ENCODE results near the gene TRIM8.
A peak's percentile ranks its signal among the peaks of the same experiment; 100 is the strongest.

The TRIM8 gene

GRCh38 chr10:102615361-102615760 lies 28.9 kb upstream of the TRIM8 start:
- H4K8ac ChIP-seq (ENCODE audit: low read length): peak overlapping the region; percentile 67
- H3K4ac ChIP-seq (ENCODE audit: low read depth in 1 of 2, low read length in 2 of 2): peak overlapping the region; percentile 60 to 73
- peak overlapping the region in 1 of 2 experiments; percentile 79 for H3K23ac ChIP-seq (ENCODE audit: low read length in 2 of 2)
- H3K9me3 ChIP-seq (ENCODE audit: control insufficient read depth, low read length): no peaks in the 10 kb centered on the region
- peak overlapping the region; percentile 86 for H4K91ac ChIP-seq (ENCODE audit: low read length)
- peak overlapping the region in 1 of 2 experiments; percentile 93 for H3K14ac ChIP-seq (ENCODE audit: low read length in 2 of 2)
- H3K4me3 ChIP-seq (ENCODE audit: insufficient read depth in 1 of 2, low read depth in 1 of 2, low read length in 2 of 2): no peak overlapping the region
- peak overlapping the region; percentile 89 for H2BK120ac ChIP-seq (ENCODE audit: low read depth, low read length)
- peak overlapping the region; percentile 58 to 73 for H3K18ac ChIP-seq (ENCODE audit: low read depth in 1 of 2, low read length in 2 of 2)
- H3K36me3 ChIP-seq (ENCODE audit: control insufficient read depth in 1 of 2, insufficient read depth in 2 of 2, low read depth in 1 of 2, low read length in 2 of 2): peaks cover 46 to 70% of the 10 kb centered on the region in 2 experiments
- H3K79me1 ChIP-seq (replicated peaks; ENCODE audit: low read length, poor library complexity, severe bottlenecking): peaks cover 9% of the 10 kb centered on the region
- H2AK5ac ChIP-seq (ENCODE audit: low read length, severe bottlenecking): no peak overlapping the region
- no peak overlapping the region for H3K4me2 ChIP-seq (ENCODE audit: low read length, poor library complexity, severe bottlenecking)
- no peak overlapping the region for H2BK5ac ChIP-seq (ENCODE audit: low read depth, low read length, poor library complexity, severe bottlenecking)
- H3K9ac ChIP-seq (ENCODE audit: low read length): no peak overlapping the region
- DNase-seq: no peak
- no peaks in the 10 kb centered on the region for H3K27me3 ChIP-seq (ENCODE audit: control insufficient read depth in 1 of 2, insufficient read depth in 1 of 2, low read length in 2 of 2)
- 82% methylated on average over 6 of the region's 7 CpGs for WGBS
- H3K27ac ChIP-seq (ENCODE audit: low read length, poor library complexity, severe bottlenecking): no peak overlapping the region
- H2BK15ac ChIP-seq (ENCODE audit: low read depth, poor library complexity, severe bottlenecking): peak overlapping the region; percentile 12
- peak overlapping the region; percentile 38 to 84 for H2BK12ac ChIP-seq (ENCODE audit: low read length in 2 of 2)
- H2AFZ ChIP-seq (ENCODE audit: low read depth, low read length): no peak overlapping the region
- peaks cover 28% of the 10 kb centered on the region for H3K4me1 ChIP-seq (ENCODE audit: control insufficient read depth, insufficient read depth, low read depth, low read length)

GRCh38 chr10:102616066-102616770 lies 28.1 kb upstream of the TRIM8 start:
- Histone ChIP-seq H3K18ac (ENCODE audit: low read depth in 1 of 2, low read length in 2 of 2) (peak overlapping the region; percentile 24 to 64), H3K4me3 (ENCODE audit: insufficient read depth in 1 of 2, low read depth in 1 of 2, low read length in 2 of 2) (no peak overlapping the region), H4K8ac (ENCODE audit: low read length) (peak overlapping the region; percentile 84), H3K14ac (ENCODE audit: low read length in 2 of 2) (no peak overlapping the region), H3K9ac (ENCODE audit: low read length) (peak overlapping the region; percentile 19), H2BK5ac (ENCODE audit: low read depth, low read length, poor library complexity, severe bottlenecking) (no peak overlapping the region), H3K79me1 (replicated peaks; ENCODE audit: low read length, poor library complexity, severe bottlenecking) (peaks cover 9% of the 10 kb centered on the region), H3K4me2 (ENCODE audit: low read length, poor library complexity, severe bottlenecking) (no peak overlapping the region), H4K91ac (ENCODE audit: low read length) (peak overlapping the region; percentile 41), H3K4me1 (ENCODE audit: control insufficient read depth, insufficient read depth, low read depth, low read length) (peaks cover 27% of the 10 kb centered on the region), H3K9me3 (ENCODE audit: control insufficient read depth, low read length) (no peaks in the 10 kb centered on the region), H3K27ac (ENCODE audit: low read length, poor library complexity, severe bottlenecking) (no peak overlapping the region), H2AFZ (ENCODE audit: low read depth, low read length) (no peak overlapping the region), H3K23ac (ENCODE audit: low read length in 2 of 2) (peak overlapping the region in 1 of 2 experiments; percentile 57), H2AK5ac (ENCODE audit: low read length, severe bottlenecking) (no peak overlapping the region), H2BK12ac (ENCODE audit: low read length in 2 of 2) (peak overlapping the region; percentile 49 to 59), H3K27me3 (ENCODE audit: control insufficient read depth in 1 of 2, insufficient read depth in 1 of 2, low read length in 2 of 2) (no peaks in the 10 kb centered on the region), H3K36me3 (ENCODE audit: control insufficient read depth in 1 of 2, insufficient read depth in 2 of 2, low read depth in 1 of 2, low read length in 2 of 2) (peaks cover 46 to 76% of the 10 kb centered on the region in 2 experiments), H3K4ac (ENCODE audit: low read depth in 1 of 2, low read length in 2 of 2) (peak overlapping the region in 1 of 2 experiments; percentile 56), H2BK15ac (ENCODE audit: low read depth, poor library complexity, severe bottlenecking) (peak overlapping the region; percentile 12), H2BK120ac (ENCODE audit: low read depth, low read length) (peak overlapping the region; percentile 89)
- 0% methylated on average over 1 of the region's 1 CpG for WGBS
- DNase-seq: peak; percentile 56

- Histone ChIP-seq H2BK120ac (ENCODE audit: low read depth, low read length) (no peak overlapping the region), H3K9ac (ENCODE audit: low read length) (no peak overlapping the region), H4K8ac (ENCODE audit: low read length) (no peak overlapping the region), H3K23ac (ENCODE audit: low read length in 2 of 2) (no peak overlapping the region), H2BK12ac (ENCODE audit: low read length in 2 of 2) (no peak overlapping the region), H3K14ac (ENCODE audit: low read length in 2 of 2) (peak overlapping the region in 1 of 2 experiments; percentile 36), H3K27ac (ENCODE audit: low read length, poor library complexity, severe bottlenecking) (no peak overlapping the region), H3K4me2 (ENCODE audit: low read length, poor library complexity, severe bottlenecking) (no peak overlapping the region), H3K4me3 (ENCODE audit: insufficient read depth in 1 of 2, low read depth in 1 of 2, low read length in 2 of 2) (no peak overlapping the region), H3K4me1 (ENCODE audit: control insufficient read depth, insufficient read depth, low read depth, low read length) (peaks cover 30% of the 10 kb centered on the region), H3K4ac (ENCODE audit: low read depth in 1 of 2, low read length in 2 of 2) (no peak overlapping the region), H4K91ac (ENCODE audit: low read length) (peak overlapping the region; percentile 43), H2AFZ (ENCODE audit: low read depth, low read length) (no peak overlapping the region), H3K79me1 (replicated peaks; ENCODE audit: low read length, poor library complexity, severe bottlenecking) (peaks cover 8% of the 10 kb centered on the region), H2BK15ac (ENCODE audit: low read depth, poor library complexity, severe bottlenecking) (no peak overlapping the region), H2BK5ac (ENCODE audit: low read depth, low read length, poor library complexity, severe bottlenecking) (no peak overlapping the region), H2AK5ac (ENCODE audit: low read length, severe bottlenecking) (no peak overlapping the region), H3K36me3 (ENCODE audit: control insufficient read depth in 1 of 2, insufficient read depth in 2 of 2, low read depth in 1 of 2, low read length in 2 of 2) (peaks cover 49 to 84% of the 10 kb centered on the region in 2 experiments), H3K9me3 (ENCODE audit: control insufficient read depth, low read length) (no peaks in the 10 kb centered on the region), H3K18ac (ENCODE audit: low read depth in 1 of 2, low read length in 2 of 2) (peak overlapping the region in 1 of 2 experiments; percentile 50), H3K27me3 (ENCODE audit: control insufficient read depth in 1 of 2, insufficient read depth in 1 of 2, low read length in 2 of 2) (no peaks in the 10 kb centered on the region)
- WGBS: 94% methylated on average over 9 of the region's 9 CpGs
- no peak for DNase-seq
Observed at GRCh38 chr10:102617041-102617440, 27.2 kb upstream of the TRIM8 start.

- Histone ChIP-seq H2AK5ac (ENCODE audit: low read length, severe bottlenecking) (no peak overlapping the region), H3K9ac (ENCODE audit: low read length) (no peak overlapping the region), H3K4me2 (ENCODE audit: low read length, poor library complexity, severe bottlenecking) (no peak overlapping the region), H2BK12ac (ENCODE audit: low read length in 2 of 2) (peak overlapping the region in 1 of 2 experiments; percentile 43), H3K4me3 (ENCODE audit: insufficient read depth in 1 of 2, low read depth in 1 of 2, low read length in 2 of 2) (no peak overlapping the region), H3K27ac (ENCODE audit: low read length, poor library complexity, severe bottlenecking) (no peak overlapping the region), H2AFZ (ENCODE audit: low read depth, low read length) (no peak overlapping the region), H3K4ac (ENCODE audit: low read depth in 1 of 2, low read length in 2 of 2) (no peak overlapping the region), H3K36me3 (ENCODE audit: control insufficient read depth in 1 of 2, insufficient read depth in 2 of 2, low read depth in 1 of 2, low read length in 2 of 2) (peaks cover 49 to 81% of the 10 kb centered on the region in 2 experiments), H3K18ac (ENCODE audit: low read depth in 1 of 2, low read length in 2 of 2) (no peak overlapping the region), H3K14ac (ENCODE audit: low read length in 2 of 2) (no peak overlapping the region), H3K4me1 (ENCODE audit: control insufficient read depth, insufficient read depth, low read depth, low read length) (peaks cover 30% of the 10 kb centered on the region), H2BK15ac (ENCODE audit: low read depth, poor library complexity, severe bottlenecking) (no peak overlapping the region), H3K23ac (ENCODE audit: low read length in 2 of 2) (no peak overlapping the region), H3K9me3 (ENCODE audit: control insufficient read depth, low read length) (no peaks in the 10 kb centered on the region), H3K79me1 (replicated peaks; ENCODE audit: low read length, poor library complexity, severe bottlenecking) (peaks cover 8% of the 10 kb centered on the region), H3K27me3 (ENCODE audit: control insufficient read depth in 1 of 2, insufficient read depth in 1 of 2, low read length in 2 of 2) (no peaks in the 10 kb centered on the region), H2BK5ac (ENCODE audit: low read depth, low read length, poor library complexity, severe bottlenecking) (no peak overlapping the region), H4K8ac (ENCODE audit: low read length) (no peak overlapping the region), H4K91ac (ENCODE audit: low read length) (no peak overlapping the region), H2BK120ac (ENCODE audit: low read depth, low read length) (no peak overlapping the region)
- no peak for DNase-seq
- WGBS: 93% methylated on average over 6 of the region's 8 CpGs
Observed at GRCh38 chr10:102617816-102618215, 26.5 kb upstream of the TRIM8 start.

Data from mesenchymal stem cell (in vitro differentiated cells and primary cell).